B cell (primary cell): ENCODE results near the gene ZNF18. TPM values are rescaled to one million over a fixed set of nuclear protein-coding genes. Genes with fewer than 3 reads are reported as not detected.

Source experiments
- ATAC-seq: fragments of 200-7000 bp; cut with Tn5 transposase; one replicate; pipeline ENCODE4 v1.10.0; 2021; ENCODE audit warnings: low read depth, mild to moderate bottlenecking, moderate number of reproducible peaks, moderate library complexity
- CTCF ChIA-PET: fragments of 350-600 bp; sonication (Branson Sonifier 250); formaldehyde crosslinking; loops from one replicate; lab custom pipeline; 2021; ENCODE audit warnings: antibody characterized with exemption, inconsistent platforms; lab: Charles Lee
- POLR2A ChIA-PET: fragments of 350-600 bp; sonication (Branson Sonifier 250); formaldehyde crosslinking; loops from one replicate; lab custom pipeline; 2021; ENCODE audit warnings: antibody characterized with exemption; lab: Charles Lee
- DNase-seq: peaks from one replicate; pipeline ENCODE4 v3.0.0; 2013
- H2AFZ ChIP-seq: 2 replicates; pipeline ENCODE4 v1.6.1; 2012; ENCODE audit warnings: mild to moderate bottlenecking, low read depth, low read length; ENCODE audit not compliant: insufficient read depth, poor library complexity, severe bottlenecking
- H3K27ac ChIP-seq, 2 donors: 1 replicate in 1 of 2; 2 replicates in 1 of 2; pipeline ENCODE4 v1.5.1; 2012 to 2013; ENCODE audit warnings: low read length in 2 of 2, mild to moderate bottlenecking in 2 of 2, moderate library complexity in 1 of 2
- H3K27me3 ChIP-seq, 4 experiments: fragments of 200-600 bp in 1 of 4; sonication (generic) in 1 of 4; replicated peaks in 1 of 4; 1 replicate in 2 of 4; 2 replicates in 2 of 4; pipeline versions ENCODE4 v1.6.1 to v1.7.0; 2013 to 2016; ENCODE audit warnings: low read length in 3 of 4, mild to moderate bottlenecking in 2 of 4, mixed read lengths in 1 of 4, moderate library complexity in 1 of 4; ENCODE audit not compliant: insufficient read depth in 4 of 4, control insufficient read depth in 3 of 4; ENCODE audit errors: control extremely low read depth in 1 of 4
- H3K36me3 ChIP-seq, 2 experiments: replicated peaks in 1 of 2; 1 replicate in 1 of 2; 2 replicates in 1 of 2; pipeline versions ENCODE4 v1.6.1 to v1.7.1; 2013; ENCODE audit warnings: low read length in 1 of 2; ENCODE audit not compliant: insufficient read depth in 2 of 2, control insufficient read depth in 1 of 2; ENCODE audit errors: control extremely low read depth in 1 of 2, extremely low read depth in 1 of 2
- H3K4me1 ChIP-seq, 2 donors: fragments of 200-600 bp in 1 of 2; sonication (generic) in 1 of 2; 1 replicate in 1 of 2; 2 replicates in 1 of 2; pipeline versions ENCODE4 v1.5.1 to v1.6.1; 2013 to 2017; ENCODE audit warnings: low read length in 2 of 2; ENCODE audit not compliant: control insufficient read depth in 2 of 2, insufficient read depth in 2 of 2
- H3K4me2 ChIP-seq: replicated peaks from 2 replicates; pipeline ENCODE3; 2012; ENCODE audit warnings: mild to moderate bottlenecking, low read depth, low read length; ENCODE audit not compliant: poor library complexity, severe bottlenecking
- H3K4me3 ChIP-seq, 5 experiments: fragments of 200-600 bp in 1 of 5; sonication (generic) in 1 of 5; 1 replicate in 3 of 5; 2 replicates in 2 of 5; pipeline versions ENCODE4 v1.5.1 to v1.7.0; 2011 to 2016; ENCODE audit warnings: low read length in 4 of 5, mild to moderate bottlenecking in 4 of 5, low read depth in 2 of 5, control low read depth in 1 of 5, moderate library complexity in 1 of 5; ENCODE audit not compliant: insufficient read depth in 1 of 5; ENCODE audit errors: control extremely low read depth in 1 of 5, extremely low read depth in 1 of 5
- H3K79me2 ChIP-seq: fragments of 200-600 bp; sonication (generic); one replicate; pipeline ENCODE4 v1.6.0; 2016; ENCODE audit warnings: low read length; ENCODE audit not compliant: control insufficient read depth, insufficient read depth
- H3K9ac ChIP-seq: fragments of 200-600 bp; sonication (generic); 2 replicates; pipeline ENCODE4 v1.6.1; 2017; ENCODE audit warnings: mild to moderate bottlenecking, low read length, moderate library complexity
- H3K9me3 ChIP-seq, 3 donors: one replicate each; pipeline versions ENCODE4 v1.6.1 to v1.7.1; 2013; ENCODE audit warnings: low read length in 2 of 3; ENCODE audit not compliant: control insufficient read depth in 2 of 3, insufficient read depth in 1 of 3; ENCODE audit errors: control extremely low read depth in 1 of 3
- H4K20me1 ChIP-seq: 2 replicates; pipeline ENCODE4 v1.6.0; 2012; ENCODE audit warnings: mild to moderate bottlenecking, low read length; ENCODE audit not compliant: insufficient read depth, control insufficient read depth, poor library complexity, severe bottlenecking
- H3K27ac Mint-ChIP-seq: one replicate; pipeline ENCODE4 v1.8.0; 2021; ENCODE audit warnings: mixed read lengths
- H3K27me3 Mint-ChIP-seq: one replicate; pipeline ENCODE4 v1.8.0; 2021; ENCODE audit warnings: mixed read lengths
- H3K4me1 Mint-ChIP-seq: one replicate; pipeline ENCODE4 v1.8.0; 2021; ENCODE audit warnings: mixed read lengths
- H3K4me3 Mint-ChIP-seq: one replicate; pipeline ENCODE4 v1.8.0; 2021; ENCODE audit warnings: mixed read lengths
- H3K9me3 Mint-ChIP-seq: one replicate; pipeline ENCODE4 v1.8.0; 2022; ENCODE audit warnings: mixed read lengths; ENCODE audit not compliant: insufficient read depth
- EZH2 ChIP-seq: IDR thresholded peaks from 2 replicates; pipeline ENCODE4 v1.6.1; 2012; ENCODE audit warnings: borderline replicate concordance, low read depth, mild to moderate bottlenecking, moderate library complexity, low read length; ENCODE audit not compliant: insufficient read depth, poor library complexity, severe bottlenecking
- WGBS: methylation state at CpG from one replicate; pipeline ENCODE4 v1.1.5; 2013; ENCODE audit warnings: missing lambda C conversion rate; ENCODE audit not compliant: insufficient coverage; 5-methylcytosine and 5-hydroxymethylcytosine counted together
- intact Hi-C: fragments of 100-400 bp; cut with micrococcal nuclease; formaldehyde crosslinking; loops from one replicate; pipeline ENCODE4 v1.10.0; 2022
- polyA plus RNA-seq: library from polyadenylated mRNA; depleted of rRNA; stranded (reverse); fragments of >200 nt; gene quantifications from 2 replicates; pipeline ENCODE4 v1.2.3, GENCODE V29; 2012
- total RNA-seq, 2 donors: library from RNA; stranded (reverse); fragments of 120-200 nt in 1 of 2; gene quantifications; 1 replicate in 1 of 2; 2 replicates in 1 of 2; pipeline versions ENCODE4 v1.2.3 to v1.2.4, GENCODE V29; 2013 to 2022
- TF ChIP-seq, protein P1 (sequence below): fragments of 200-600 bp; IDR thresholded peaks from one replicate; pipeline ENCODE4 v1.8.0; 2022; ENCODE audit warnings: antibody characterized with exemption, mild to moderate bottlenecking

ZNF18 gene
- total and polyA plus RNA-seq, 2 donors (not counting 1 experiment from before 2014, with no cell fraction given), result 8.9 to 10.5 TPM

GRCh38 chr17:12046786-12047185 is 49.5 kb upstream of the ZNF18 start:
- no peak overlapping the region for H3K4me2 ChIP-seq
- no peak overlapping the region for H3K27ac Mint-ChIP-seq
- TF ChIP-seq, protein P1, sequence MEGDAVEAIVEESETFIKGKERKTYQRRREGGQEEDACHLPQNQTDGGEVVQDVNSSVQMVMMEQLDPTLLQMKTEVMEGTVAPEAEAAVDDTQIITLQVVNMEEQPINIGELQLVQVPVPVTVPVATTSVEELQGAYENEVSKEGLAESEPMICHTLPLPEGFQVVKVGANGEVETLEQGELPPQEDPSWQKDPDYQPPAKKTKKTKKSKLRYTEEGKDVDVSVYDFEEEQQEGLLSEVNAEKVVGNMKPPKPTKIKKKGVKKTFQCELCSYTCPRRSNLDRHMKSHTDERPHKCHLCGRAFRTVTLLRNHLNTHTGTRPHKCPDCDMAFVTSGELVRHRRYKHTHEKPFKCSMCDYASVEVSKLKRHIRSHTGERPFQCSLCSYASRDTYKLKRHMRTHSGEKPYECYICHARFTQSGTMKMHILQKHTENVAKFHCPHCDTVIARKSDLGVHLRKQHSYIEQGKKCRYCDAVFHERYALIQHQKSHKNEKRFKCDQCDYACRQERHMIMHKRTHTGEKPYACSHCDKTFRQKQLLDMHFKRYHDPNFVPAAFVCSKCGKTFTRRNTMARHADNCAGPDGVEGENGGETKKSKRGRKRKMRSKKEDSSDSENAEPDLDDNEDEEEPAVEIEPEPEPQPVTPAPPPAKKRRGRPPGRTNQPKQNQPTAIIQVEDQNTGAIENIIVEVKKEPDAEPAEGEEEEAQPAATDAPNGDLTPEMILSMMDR, result no peak
- no peak for TF ChIP-seq EZH2

GRCh38 chr17:12043702-12044101 is 46.4 kb upstream of the ZNF18 start:
- H3K36me3 ChIP-seq, result no peaks in the 10 kb centered on the region
- H3K4me3 ChIP-seq, result no peak overlapping the region
- TF ChIP-seq EZH2, result no peak
- TF ChIP-seq, protein P1, result no peak
- H3K9me3 ChIP-seq, result no peaks in the 10 kb centered on the region
- H4K20me1 ChIP-seq, result peaks cover 80% of the 10 kb centered on the region
- intact Hi-C loops, result no loop called here
- no peak overlapping the region for H3K9ac ChIP-seq
- ChIA-PET POLR2A (no interaction called here), CTCF (interaction anchor here (0.9 kb wide), 1 partner anchor 21 kb away, joined by 3 read pairs; no protein-coding TSS in a partner anchor)
- no peak overlapping the region for H2AFZ ChIP-seq
- H3K27ac ChIP-seq, result no peak overlapping the region
- H3K4me1 ChIP-seq, result no peaks in the 10 kb centered on the region
- peaks cover 99% of the 10 kb centered on the region for H3K79me2 ChIP-seq
- Mint-ChIP-seq H3K4me1 (peaks cover 46% of the 10 kb centered on the region), H3K27me3 (no peaks in the 10 kb centered on the region), H3K9me3 (no peaks in the 10 kb centered on the region), H3K27ac (no peak overlapping the region), H3K4me3 (no peak overlapping the region)
- 100% methylated on average over 1 of the region's 6 CpGs for WGBS
- DNase-seq (no peak), ATAC-seq (no peak)
- no peak overlapping the region for H3K4me2 ChIP-seq
- H3K27me3 ChIP-seq, result no peaks in the 10 kb centered on the region

More at GRCh38 chr17:12046786-12047185, 49.5 kb upstream of the ZNF18 start:
- peaks cover 85% of the 10 kb centered on the region for H4K20me1 ChIP-seq
- ChIA-PET POLR2A (no interaction called here), CTCF (no interaction called here)
- no peaks in the 10 kb centered on the region for H3K36me3 ChIP-seq
- DNase-seq (no peak), ATAC-seq (no peak)
- no peak overlapping the region for H3K4me3 Mint-ChIP-seq
- no peaks in the 10 kb centered on the region for H3K27me3 ChIP-seq
- H3K4me1 Mint-ChIP-seq, result peaks cover 54% of the 10 kb centered on the region
- intact Hi-C loops, result no loop called here
- no CpG with 5 or more reads among the region's 2 CpGs for WGBS
- H3K9ac ChIP-seq, result no peak overlapping the region
- H3K79me2 ChIP-seq, result peaks cover 95% of the 10 kb centered on the region
- H3K9me3 ChIP-seq, result no peaks in the 10 kb centered on the region
- H3K4me3 ChIP-seq, result no peak overlapping the region
- no peaks in the 10 kb centered on the region for H3K27me3 Mint-ChIP-seq
- no peak overlapping the region for H3K27ac ChIP-seq
- no peak overlapping the region for H2AFZ ChIP-seq
- H3K9me3 Mint-ChIP-seq, result no peaks in the 10 kb centered on the region
- H3K4me1 ChIP-seq, result peaks cover 1 to 5% of the 10 kb centered on the region in 2 donors
